ENCODE data around the gene SAPCD2.

Gene SAPCD2

GRCh38 chr9:137107982-137108381, 37.6 kb upstream of the SAPCD2 start:
- no peak for DNase-seq

GRCh38 chr9:137107312-137107921, 37.1 kb upstream of the SAPCD2 start:
- no peak for DNase-seq

GRCh38 chr9:137106662-137107250, 36.4 kb upstream of the SAPCD2 start:
- DNase-seq = no peak

GRCh38 chr9:137105814-137106661, 35.7 kb upstream of the SAPCD2 start:
- no peak for DNase-seq

- DNase-seq = no peak
These were observed 33.0 kb upstream of the SAPCD2 start for GRCh38 chr9:137103206-137103999.

- no peak for DNase-seq
These were observed 28.9 kb upstream of the SAPCD2 start for GRCh38 chr9:137099231-137099630.

- no peak for DNase-seq
These were observed 27.6 kb upstream of the SAPCD2 start for GRCh38 chr9:137097761-137098462.

GRCh38 chr9:137096785-137097546, 26.6 kb upstream of the SAPCD2 start:
- DNase-seq = no peak

GRCh38 chr9:137095664-137096517, 25.5 kb upstream of the SAPCD2 start:
- no peak for DNase-seq

GRCh38 chr9:137089232-137089947, 19.0 kb upstream of the SAPCD2 start:
- DNase-seq = no peak

GRCh38 chr9:137088121-137088520, 17.8 kb upstream of the SAPCD2 start:
- DNase-seq = no peak

GRCh38 chr9:137087409-137087925, 17.1 kb upstream of the SAPCD2 start:
- no peak for DNase-seq

GRCh38 chr9:137086531-137087408, 16.4 kb upstream of the SAPCD2 start, which contains the start of gene MAN1B1:
Gene MAN1B1, plus strand, starts transcription at chr9:137086985. Its CDS starts 15 bp downstream, at chr9:137087000.
- DNase-seq = peak; percentile 95

GRCh38 chr9:137085920-137086530, 15.7 kb upstream of the SAPCD2 start:
- DNase-seq = no peak

GRCh38 chr9:137084526-137084925, 14.2 kb upstream of the SAPCD2 start:
- no peak for DNase-seq

- DNase-seq = no peak
These were observed 13.1 kb upstream of the SAPCD2 start for GRCh38 chr9:137083394-137084004.

- DNase-seq = no peak
These were observed 12.6 kb upstream of the SAPCD2 start for GRCh38 chr9:137082925-137083290.

Data from right kidney (tissue), 1 donor.